ENCODE measurements around the gene ECD. TPM values are rescaled to one million over a fixed set of nuclear protein-coding genes. Genes with fewer than 3 reads are reported as not detected.
A peak's percentile ranks its signal among the peaks of the same experiment; 100 is the strongest.
"Not testable (repeated sequence)": the region's sequence is repeated elsewhere in the genome, so short reads cannot be mapped to it uniquely, and the experiment has no call there.

ECD gene
- total RNA-seq, 1 donor from 2014 or later: 35.6 TPM

- Histone ChIP-seq H3K4me3 (ENCODE audit: insufficient read depth, low read depth, low read length) (no peak overlapping the region), H3K27me3 (ENCODE audit: insufficient read depth, low read length) (no peaks in the 10 kb centered on the region), H3K9ac (ENCODE audit: low read length) (no peak overlapping the region), H3K9me3 (ENCODE audit: insufficient read depth, low read depth, low read length) (no peaks in the 10 kb centered on the region), H3K27ac (ENCODE audit: low read depth, low read length) (no peak overlapping the region), H3K4me1 (ENCODE audit: insufficient read depth, low read length) (no peaks in the 10 kb centered on the region), H2AFZ (ENCODE audit: low read depth, low read length) (no peak overlapping the region), H4K20me1 (ENCODE audit: insufficient read depth, low read length) (peaks cover 31% of the 10 kb centered on the region), H3K4me2 (ENCODE audit: low read length) (no peak overlapping the region), H3K79me2 (ENCODE audit: insufficient read depth, low read length) (peaks cover 52% of the 10 kb centered on the region), H3K36me3 (ENCODE audit: insufficient read depth, low read length) (peaks cover 24% of the 10 kb centered on the region)
- Mint-ChIP-seq H3K27ac (ENCODE audit: unreplicated experiment) (no peak overlapping the region), H3K4me3 (ENCODE audit: unreplicated experiment) (no peak overlapping the region), H3K4me1 (ENCODE audit: low read depth, unreplicated experiment) (peaks cover 2% of the 10 kb centered on the region), H3K9me3 (ENCODE audit: unreplicated experiment) (no peaks in the 10 kb centered on the region), H3K36me3 (ENCODE audit: low read depth, unreplicated experiment) (peaks cover 16% of the 10 kb centered on the region), H3K27me3 (ENCODE audit: low read depth, unreplicated experiment) (no peaks in the 10 kb centered on the region)
- TF ChIP-seq CTCF (IDR thresholded peaks at IDR 0.05; ENCODE audit: insufficient read depth, low read depth, low read length): peak; percentile 91
- TF ChIP-seq EZH2 (IDR thresholded peaks at IDR 0.05; ENCODE audit: insufficient read depth, low read length): no peak
- no peak for FAIRE-seq
- no peak for DNase-seq (ENCODE audit: low read depth)
Measured at GRCh38 chr10:73159038-73159648, 8.7 kb downstream of the ECD start.

- H3K27me3 Mint-ChIP-seq (ENCODE audit: low read depth, unreplicated experiment): no peaks in the 10 kb centered on the region
- H4K20me1 ChIP-seq (ENCODE audit: insufficient read depth, low read length): peaks cover 11% of the 10 kb centered on the region
- no peak overlapping the region for H3K9ac ChIP-seq (ENCODE audit: low read length)
- DNase-seq (ENCODE audit: low read depth): no peak
- H3K9me3 ChIP-seq (ENCODE audit: insufficient read depth, low read depth, low read length): no peaks in the 10 kb centered on the region
- H3K4me1 Mint-ChIP-seq (ENCODE audit: low read depth, unreplicated experiment): no peaks in the 10 kb centered on the region
- H3K4me3 Mint-ChIP-seq (ENCODE audit: unreplicated experiment): no peak overlapping the region
- H3K27me3 ChIP-seq (ENCODE audit: insufficient read depth, low read length): no peaks in the 10 kb centered on the region
- TF ChIP-seq EZH2 (IDR thresholded peaks at IDR 0.05; ENCODE audit: insufficient read depth, low read length) (no peak), CTCF (IDR thresholded peaks at IDR 0.05; ENCODE audit: insufficient read depth, low read depth, low read length) (no peak)
- no peak overlapping the region for H3K4me2 ChIP-seq (ENCODE audit: low read length)
- no peak for FAIRE-seq
- H3K27ac Mint-ChIP-seq (ENCODE audit: unreplicated experiment): no peak overlapping the region
- H3K36me3 Mint-ChIP-seq (ENCODE audit: low read depth, unreplicated experiment): peaks cover 14% of the 10 kb centered on the region
- no peak overlapping the region for H2AFZ ChIP-seq (ENCODE audit: low read depth, low read length)
- no peaks in the 10 kb centered on the region for H3K4me1 ChIP-seq (ENCODE audit: insufficient read depth, low read length)
- H3K9me3 Mint-ChIP-seq (ENCODE audit: unreplicated experiment): no peaks in the 10 kb centered on the region
- peaks cover 22% of the 10 kb centered on the region for H3K79me2 ChIP-seq (ENCODE audit: insufficient read depth, low read length)
- no peak overlapping the region for H3K27ac ChIP-seq (ENCODE audit: low read depth, low read length)
- no peak overlapping the region for H3K4me3 ChIP-seq (ENCODE audit: insufficient read depth, low read depth, low read length)
- H3K36me3 ChIP-seq (ENCODE audit: insufficient read depth, low read length): peaks cover 17% of the 10 kb centered on the region
Measured at GRCh38 chr10:73156054-73156453, 11.8 kb downstream of the ECD start.

- H3K4me3 ChIP-seq (ENCODE audit: insufficient read depth, low read depth, low read length): no peak overlapping the region
- H3K27ac ChIP-seq (ENCODE audit: low read depth, low read length): no peak overlapping the region
- TF ChIP-seq CTCF (IDR thresholded peaks at IDR 0.05; ENCODE audit: insufficient read depth, low read depth, low read length): no peak
- no peak for TF ChIP-seq EZH2 (IDR thresholded peaks at IDR 0.05; ENCODE audit: insufficient read depth, low read length)
- H3K9ac ChIP-seq (ENCODE audit: low read length): no peak overlapping the region
- H3K36me3 ChIP-seq (ENCODE audit: insufficient read depth, low read length): peaks cover 27% of the 10 kb centered on the region
- H3K36me3 Mint-ChIP-seq (ENCODE audit: low read depth, unreplicated experiment): peaks cover 14% of the 10 kb centered on the region
- H3K9me3 Mint-ChIP-seq (ENCODE audit: unreplicated experiment): no peaks in the 10 kb centered on the region
- no peaks in the 10 kb centered on the region for H3K27me3 ChIP-seq (ENCODE audit: insufficient read depth, low read length)
- no peak overlapping the region for H3K4me3 Mint-ChIP-seq (ENCODE audit: unreplicated experiment)
- no peaks in the 10 kb centered on the region for H3K27me3 Mint-ChIP-seq (ENCODE audit: low read depth, unreplicated experiment)
- H2AFZ ChIP-seq (ENCODE audit: low read depth, low read length): no peak overlapping the region
- H3K4me1 ChIP-seq (ENCODE audit: insufficient read depth, low read length): no peaks in the 10 kb centered on the region
- FAIRE-seq (no peak), DNase-seq (ENCODE audit: low read depth) (no peak)
- no peak overlapping the region for H3K4me2 ChIP-seq (ENCODE audit: low read length)
- no peaks in the 10 kb centered on the region for H3K4me1 Mint-ChIP-seq (ENCODE audit: low read depth, unreplicated experiment)
- H3K9me3 ChIP-seq (ENCODE audit: insufficient read depth, low read depth, low read length): no peaks in the 10 kb centered on the region
- H4K20me1 ChIP-seq (ENCODE audit: insufficient read depth, low read length): peaks cover 4% of the 10 kb centered on the region
- no peak overlapping the region for H3K27ac Mint-ChIP-seq (ENCODE audit: unreplicated experiment)
- H3K79me2 ChIP-seq (ENCODE audit: insufficient read depth, low read length): peaks cover 14% of the 10 kb centered on the region
Measured at GRCh38 chr10:73152009-73152408, 15.8 kb downstream of the ECD start.

- not testable (repeated sequence) for H3K9me3 Mint-ChIP-seq (ENCODE audit: unreplicated experiment); H3K4me3 ChIP-seq (ENCODE audit: insufficient read depth, low read depth, low read length); H3K4me1 ChIP-seq (ENCODE audit: insufficient read depth, low read length); H3K27me3 Mint-ChIP-seq (ENCODE audit: low read depth, unreplicated experiment); FAIRE-seq; DNase-seq (ENCODE audit: low read depth); H3K9me3 ChIP-seq (ENCODE audit: insufficient read depth, low read depth, low read length); H3K9ac ChIP-seq (ENCODE audit: low read length); H3K4me3 Mint-ChIP-seq (ENCODE audit: unreplicated experiment); H3K27ac Mint-ChIP-seq (ENCODE audit: unreplicated experiment); H2AFZ ChIP-seq (ENCODE audit: low read depth, low read length); H3K4me2 ChIP-seq (ENCODE audit: low read length); H4K20me1 ChIP-seq (ENCODE audit: insufficient read depth, low read length); H3K27ac ChIP-seq (ENCODE audit: low read depth, low read length); H3K27me3 ChIP-seq (ENCODE audit: insufficient read depth, low read length); H3K4me1 Mint-ChIP-seq (ENCODE audit: low read depth, unreplicated experiment)
- peaks cover 11% of the 10 kb centered on the region for H3K79me2 ChIP-seq (ENCODE audit: insufficient read depth, low read length)
- H3K36me3 ChIP-seq (ENCODE audit: insufficient read depth, low read length): peaks cover 30% of the 10 kb centered on the region
- H3K36me3 Mint-ChIP-seq (ENCODE audit: low read depth, unreplicated experiment): peaks cover 14% of the 10 kb centered on the region
Measured at GRCh38 chr10:73150633-73151413, 17.0 kb downstream of the ECD start.

Data from astrocyte (in vitro differentiated cells and primary cell).